VCaP (cell line): ENCODE measurements around the gene SCFD2.

Experiments used
- H3K27ac ChIP-seq: fragments of 450-650 bp; 2 replicates; pipeline ENCODE4 v1.5.1; 2017
- TF ChIP-seq, protein P1 (sequence below): fragments of 450-650 bp; conservative IDR thresholded peaks from 2 replicates; pipeline ENCODE4 v1.5.1; 2017; ENCODE audit warnings: mild to moderate bottlenecking, moderate library complexity

The SCFD2 gene

GRCh38 chr4:53128231-53128630 lies 237.6 kb downstream of the SCFD2 start:
- TF ChIP-seq, protein P1, sequence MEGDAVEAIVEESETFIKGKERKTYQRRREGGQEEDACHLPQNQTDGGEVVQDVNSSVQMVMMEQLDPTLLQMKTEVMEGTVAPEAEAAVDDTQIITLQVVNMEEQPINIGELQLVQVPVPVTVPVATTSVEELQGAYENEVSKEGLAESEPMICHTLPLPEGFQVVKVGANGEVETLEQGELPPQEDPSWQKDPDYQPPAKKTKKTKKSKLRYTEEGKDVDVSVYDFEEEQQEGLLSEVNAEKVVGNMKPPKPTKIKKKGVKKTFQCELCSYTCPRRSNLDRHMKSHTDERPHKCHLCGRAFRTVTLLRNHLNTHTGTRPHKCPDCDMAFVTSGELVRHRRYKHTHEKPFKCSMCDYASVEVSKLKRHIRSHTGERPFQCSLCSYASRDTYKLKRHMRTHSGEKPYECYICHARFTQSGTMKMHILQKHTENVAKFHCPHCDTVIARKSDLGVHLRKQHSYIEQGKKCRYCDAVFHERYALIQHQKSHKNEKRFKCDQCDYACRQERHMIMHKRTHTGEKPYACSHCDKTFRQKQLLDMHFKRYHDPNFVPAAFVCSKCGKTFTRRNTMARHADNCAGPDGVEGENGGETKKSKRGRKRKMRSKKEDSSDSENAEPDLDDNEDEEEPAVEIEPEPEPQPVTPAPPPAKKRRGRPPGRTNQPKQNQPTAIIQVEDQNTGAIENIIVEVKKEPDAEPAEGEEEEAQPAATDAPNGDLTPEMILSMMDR, result no peak

DNA sequence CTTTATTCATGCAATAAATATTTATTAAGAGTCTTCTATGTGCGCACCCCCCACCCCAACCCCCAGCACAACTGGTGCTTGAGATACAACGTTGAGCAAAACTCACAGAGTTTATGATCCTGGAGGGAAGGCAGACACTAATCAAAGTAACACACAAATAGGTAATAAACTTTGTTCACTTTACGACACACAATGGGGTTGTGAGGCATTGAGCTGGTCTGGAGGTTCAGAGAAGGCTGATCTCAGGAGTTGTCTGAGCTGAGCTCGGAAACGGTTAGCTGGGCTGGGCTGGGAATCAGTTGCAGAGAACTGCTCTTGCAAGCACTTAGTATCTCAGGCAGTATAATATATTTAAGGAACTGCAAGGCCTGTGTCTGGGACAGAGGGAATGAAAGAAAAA lies 238.5 kb downstream of the SCFD2 start:
- TF ChIP-seq, protein P1, result no peak
- H3K27ac ChIP-seq, result no peak overlapping the region

More at GRCh38 chr4:53128231-53128630, 237.6 kb downstream of the SCFD2 start:
- no peak overlapping the region for H3K27ac ChIP-seq

GRCh38 chr4:53126099-53126498 lies 239.8 kb downstream of the SCFD2 start:
- TF ChIP-seq, protein P1, result no peak
- H3K27ac ChIP-seq, result no peak overlapping the region

DNA sequence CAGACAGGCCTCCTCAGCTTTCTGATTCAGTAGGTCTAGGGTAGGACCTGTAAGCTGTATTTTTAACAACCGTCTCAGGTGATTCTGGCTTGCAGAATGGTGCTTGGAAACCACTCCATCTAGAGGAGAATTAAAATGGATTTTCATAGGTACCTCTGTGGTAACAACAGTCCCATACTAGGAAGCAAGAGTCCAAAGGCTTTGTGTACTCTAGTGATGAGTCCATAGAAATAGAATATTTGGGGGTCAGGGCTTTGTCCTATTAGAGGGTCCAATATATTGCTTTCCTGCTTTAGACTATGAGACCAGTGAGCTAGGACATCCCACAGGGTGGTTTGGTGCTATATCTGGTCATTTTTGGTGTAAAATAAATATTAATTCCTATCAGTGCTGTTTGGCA lies 242.0 kb downstream of the SCFD2 start:
- TF ChIP-seq, protein P1, result no peak
- H3K27ac ChIP-seq, result peak overlapping the region; percentile 54

DNA sequence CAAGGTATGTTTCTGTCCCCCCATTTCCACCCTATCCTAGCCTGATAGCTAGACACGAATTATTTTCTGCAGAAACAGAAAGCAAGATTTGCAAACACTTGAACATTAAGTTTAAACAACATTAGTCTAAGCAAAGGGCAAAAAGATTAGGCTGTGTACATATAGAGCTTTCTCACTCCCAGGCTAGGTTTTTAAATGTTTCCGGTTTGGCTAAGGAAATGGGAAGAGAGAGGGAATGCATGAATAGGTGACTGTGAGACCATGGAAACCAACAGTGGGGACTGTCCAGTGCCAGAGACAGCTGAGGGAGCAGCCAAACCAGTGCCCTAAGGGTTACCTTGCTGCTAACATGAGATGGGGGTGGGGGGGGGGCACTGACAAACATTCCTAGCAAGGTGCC lies 242.7 kb downstream of the SCFD2 start:
- TF ChIP-seq, protein P1, result no peak
- peak overlapping the region; percentile 54 for H3K27ac ChIP-seq

DNA sequence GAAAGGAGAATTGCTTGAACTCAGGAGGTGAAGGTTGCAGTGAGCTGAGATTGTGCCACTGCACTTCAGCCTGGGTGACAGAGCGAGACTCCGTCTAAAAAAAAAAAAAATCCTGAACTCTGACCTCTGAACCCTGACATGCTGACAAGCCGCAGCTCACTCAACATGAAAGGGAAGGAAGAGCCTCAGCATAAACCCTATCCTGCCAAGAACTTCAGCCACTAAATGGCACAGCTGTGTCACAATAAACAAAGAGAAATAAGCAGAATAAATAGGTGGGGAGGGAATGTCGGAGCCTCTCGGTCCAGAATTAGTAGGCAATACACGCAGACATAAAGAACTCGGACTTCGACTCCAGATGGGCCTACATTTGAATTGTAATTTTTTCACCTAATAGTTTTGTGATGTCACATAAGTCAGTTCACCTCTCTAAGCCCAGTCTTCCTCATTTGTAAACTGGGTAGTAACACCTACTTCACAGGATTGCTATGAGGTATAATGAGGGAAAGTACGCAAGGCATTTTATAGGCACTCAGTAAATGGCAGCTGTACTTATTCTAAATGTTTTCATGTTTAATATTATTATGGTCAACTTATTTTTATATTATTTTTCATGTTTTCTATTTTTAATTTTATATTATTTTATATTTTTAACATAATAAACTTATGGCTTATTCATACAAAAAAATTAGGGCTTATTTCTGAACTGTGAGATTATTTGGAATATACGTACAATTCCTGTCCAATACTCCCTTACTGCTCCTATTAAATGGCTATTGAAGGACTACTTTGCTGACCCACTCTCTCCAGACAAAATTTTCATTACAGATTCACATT lies 243.4 kb downstream of the SCFD2 start:
- peak overlapping the region; percentile 54 for H3K27ac ChIP-seq
- TF ChIP-seq, protein P1, result no peak

- TF ChIP-seq, protein P1, result no peak
- H3K27ac ChIP-seq, result no peak overlapping the region
Measured at GRCh38 chr4:53121264-53121865, 244.5 kb downstream of the SCFD2 start.
